SH-SY5Y (cell line): Measurements from ENCODE around the gene PRG2.

ENCODE experiments used
- GATA2 ChIP-seq: IDR thresholded peaks from 2 replicates; pipeline ENCODE4 v1.6.1; 2011; ENCODE audit warnings: mild to moderate bottlenecking, low read depth, low read length
- GATA3 ChIP-seq: IDR thresholded peaks from 2 replicates; pipeline ENCODE4 v1.6.1; 2011; ENCODE audit warnings: low read depth, mild to moderate bottlenecking, low read length, moderate library complexity

DNA sequence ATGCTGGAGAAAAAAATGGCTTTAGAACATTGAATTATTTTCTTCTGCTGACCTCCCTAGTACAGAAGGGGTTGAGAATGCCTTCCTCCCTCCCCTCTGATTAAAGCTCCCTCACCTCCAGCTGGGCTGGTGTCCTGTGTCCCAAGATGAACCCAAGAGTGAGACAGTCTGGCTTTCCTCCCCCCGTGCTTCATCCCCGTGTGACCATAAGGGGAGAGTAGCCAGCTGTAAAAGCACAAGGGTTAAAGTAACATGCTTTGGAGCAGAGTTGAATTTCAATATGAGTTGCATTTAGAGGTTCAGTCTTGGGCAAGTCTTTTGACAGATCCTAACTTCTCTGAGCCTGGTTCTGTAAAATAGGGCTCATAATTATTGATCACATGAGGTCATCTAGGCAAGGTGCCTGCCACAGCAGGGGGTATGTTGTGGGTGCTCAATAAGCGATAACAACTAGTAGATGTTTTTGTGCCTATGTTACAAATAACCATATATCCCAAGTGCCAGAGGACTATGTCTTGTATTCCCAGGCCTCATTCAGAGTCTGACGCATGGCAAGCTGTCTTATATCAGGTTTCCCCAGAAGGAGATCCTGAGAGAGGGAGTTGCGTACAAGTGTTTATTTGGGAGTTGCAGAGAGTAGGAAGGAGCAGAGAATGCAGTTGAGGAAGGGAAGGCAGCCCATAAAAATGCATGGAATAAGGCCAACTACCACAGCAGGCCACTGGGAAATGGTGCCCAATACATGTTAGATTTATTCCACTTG is 4.1 kb downstream of the PRG2 start:
- TF ChIP-seq GATA2 (no peak), GATA3 (no peak)
